SK-N-MC (cell line): ENCODE data around the gene SRGAP3.

Experiments used
- EZH2 ChIP-seq: fragments of 200-600 bp; sonication (generic); IDR thresholded peaks from one replicate; pipeline ENCODE4 v1.6.1; 2017; ENCODE audit warnings: antibody characterized with exemption
- FOXP2 ChIP-seq: optimal IDR thresholded peaks from 2 replicates; pipeline ENCODE3; 2011; ENCODE audit warnings: mild to moderate bottlenecking, moderate library complexity; ENCODE audit not compliant: insufficient read depth; ENCODE audit errors: extremely low read length, control extremely low read depth
- POLR2AphosphoS5 ChIP-seq: IDR thresholded peaks from 2 replicates; pipeline ENCODE4 v1.6.1; 2012; ENCODE audit warnings: mild to moderate bottlenecking, low read depth, low read length, borderline replicate concordance

DNA sequence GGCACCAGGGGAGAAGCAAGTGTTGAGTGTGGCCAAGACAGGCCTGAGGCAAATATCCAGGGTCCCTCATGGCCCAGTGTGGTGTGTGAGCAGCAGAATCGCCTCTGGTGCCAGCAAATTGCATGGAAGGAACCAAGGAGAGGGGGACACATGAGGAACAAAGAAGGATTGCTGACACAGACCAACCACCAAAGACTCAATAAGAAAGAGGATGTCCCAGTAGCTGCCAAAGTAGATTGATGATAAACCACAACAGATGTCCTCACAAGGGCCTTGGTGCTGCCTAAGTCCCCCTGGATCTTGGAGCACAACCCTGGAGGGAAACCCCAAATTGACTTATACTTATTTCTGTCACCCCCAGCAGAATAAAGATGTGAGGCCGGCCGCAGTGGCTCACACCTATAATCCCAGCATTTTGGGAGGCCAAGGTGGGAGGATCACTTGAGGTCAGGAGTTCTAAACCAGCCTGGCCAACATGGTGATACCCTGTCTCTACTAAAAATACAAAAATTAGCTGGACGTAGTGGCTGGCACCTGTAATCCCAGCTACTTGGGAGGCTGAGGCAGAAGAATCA is 10.6 kb downstream of the SRGAP3 start:
- TF ChIP-seq POLR2AphosphoS5 (no peak), EZH2 (no peak), FOXP2 (no peak)
